NCI-H1436 (cell line): ENCODE data around the gene KLHL3.
A peak's percentile ranks its signal among the peaks of the same experiment; 100 is the strongest.
"Not testable (repeated sequence)": the region's sequence is repeated elsewhere in the genome, so short reads cannot be mapped to it uniquely, and the experiment has no call there.

Experiments
- DNase-seq: peaks from one replicate; lab custom pipeline; 2025; lab: John Stamatoyannopoulos, UW

The KLHL3 gene

DNA sequence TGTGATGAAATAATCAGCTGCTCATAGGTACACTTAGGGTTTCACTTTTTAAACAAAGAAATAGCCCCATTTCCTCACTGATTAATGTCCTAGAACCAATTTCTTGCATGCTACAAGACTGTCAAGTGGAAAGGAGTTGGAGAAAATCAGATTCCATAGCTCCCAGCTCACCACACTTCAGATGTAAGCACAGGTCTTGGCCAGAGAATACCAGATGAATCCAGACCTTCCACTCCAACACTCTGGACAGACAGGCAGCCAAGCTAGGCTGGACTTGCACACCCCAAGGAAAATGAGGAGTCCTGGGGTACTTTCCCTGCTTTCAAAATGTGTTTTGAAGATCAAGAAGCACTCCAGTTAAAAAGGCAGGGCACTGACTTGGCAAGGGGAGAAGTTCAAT is 68.5 kb downstream of the KLHL3 start:
- DNase-seq = no peak

GRCh38 chr5:137666901-137667300 is 69.0 kb downstream of the KLHL3 start:
- no peak for DNase-seq

- no peak for DNase-seq
Observed at GRCh38 chr5:137666461-137666850, 69.4 kb downstream of the KLHL3 start.

GRCh38 chr5:137665678-137666460 is 70.0 kb downstream of the KLHL3 start:
- no peak for DNase-seq

DNA sequence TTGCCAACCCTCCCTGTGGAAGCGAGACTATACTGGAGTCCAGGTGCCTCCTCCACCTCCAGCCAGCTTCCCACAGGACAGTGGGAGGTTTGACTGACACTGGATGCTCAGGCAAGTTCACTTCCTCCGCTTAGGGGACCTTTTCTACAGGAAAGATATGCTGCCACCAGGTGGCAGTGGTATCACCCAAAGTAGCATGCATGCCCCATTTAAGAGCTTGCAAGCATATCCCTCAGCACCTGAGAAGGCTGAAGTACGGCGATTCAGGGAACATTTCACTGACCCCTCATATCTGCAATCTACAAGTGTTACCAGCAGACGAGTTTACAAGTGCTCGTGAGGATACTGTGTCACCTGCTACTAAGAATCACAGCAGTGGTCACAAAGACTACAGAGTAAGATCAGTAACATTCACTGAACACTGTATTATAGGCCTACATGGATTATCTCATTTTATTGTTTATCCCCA is 75.5 kb downstream of the KLHL3 start:
- DNase-seq = peak; percentile 70

DNA sequence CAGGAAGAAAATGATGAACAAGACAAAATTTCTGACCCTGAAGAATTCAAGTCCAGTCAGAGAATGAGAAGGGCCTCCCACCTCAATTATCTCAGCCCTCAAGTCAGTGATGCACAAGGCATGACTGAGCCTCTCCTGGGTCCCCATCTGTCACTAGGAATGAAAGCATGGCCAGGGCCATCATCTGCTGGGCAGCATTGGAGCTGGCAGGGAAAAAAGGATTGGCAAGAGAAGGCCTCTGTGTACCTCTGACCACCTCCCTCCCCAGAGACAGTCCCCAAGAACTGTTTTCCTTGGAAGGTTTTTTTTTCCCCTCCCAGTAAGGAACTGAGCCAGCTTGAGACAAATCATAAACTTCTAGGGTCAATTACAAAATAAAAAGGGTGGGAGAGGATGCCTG is 76.7 kb downstream of the KLHL3 start:
- no peak for DNase-seq

DNA sequence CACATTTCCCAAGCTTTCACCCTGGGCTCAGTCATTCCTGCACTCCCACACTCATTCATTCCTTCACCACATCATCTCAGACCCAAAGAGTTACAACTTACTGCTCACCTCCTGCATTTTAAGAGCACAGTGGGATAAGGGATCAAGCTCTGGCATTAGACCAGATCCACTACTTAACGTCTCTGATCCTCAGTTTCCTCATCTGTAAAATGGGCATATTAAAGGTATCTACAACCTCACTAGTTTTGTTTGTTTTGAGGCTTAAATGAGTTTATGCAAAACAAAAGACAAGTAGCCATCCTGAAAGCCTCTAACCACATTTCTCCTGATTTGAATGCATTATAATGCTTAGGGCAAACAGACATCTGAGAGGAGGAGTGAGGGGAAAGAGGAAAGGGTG is 77.6 kb downstream of the KLHL3 start:
- no peak for DNase-seq

DNA sequence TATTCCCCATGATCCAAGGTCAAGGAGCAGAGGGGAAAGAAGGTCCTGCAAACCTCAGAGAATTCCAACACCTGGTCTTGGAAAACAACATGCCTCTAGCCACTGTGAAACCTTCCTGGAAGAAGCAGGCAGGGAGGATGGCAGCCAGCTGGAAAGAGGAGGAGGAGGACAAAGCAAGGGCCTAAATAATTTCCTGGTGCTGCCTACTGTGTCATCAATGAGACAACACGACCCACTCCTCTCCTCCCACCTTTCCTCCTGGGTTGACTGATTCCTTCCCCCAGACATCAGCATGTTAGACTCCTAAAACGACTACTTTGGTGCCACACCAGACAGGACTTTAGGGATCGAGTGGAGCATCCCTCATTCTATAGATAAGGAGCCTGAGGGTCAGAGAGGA is 78.8 kb downstream of the KLHL3 start:
- DNase-seq = no peak

GRCh38 chr5:137656558-137656957 is 79.3 kb downstream of the KLHL3 start:
- DNase-seq = no peak

DNA sequence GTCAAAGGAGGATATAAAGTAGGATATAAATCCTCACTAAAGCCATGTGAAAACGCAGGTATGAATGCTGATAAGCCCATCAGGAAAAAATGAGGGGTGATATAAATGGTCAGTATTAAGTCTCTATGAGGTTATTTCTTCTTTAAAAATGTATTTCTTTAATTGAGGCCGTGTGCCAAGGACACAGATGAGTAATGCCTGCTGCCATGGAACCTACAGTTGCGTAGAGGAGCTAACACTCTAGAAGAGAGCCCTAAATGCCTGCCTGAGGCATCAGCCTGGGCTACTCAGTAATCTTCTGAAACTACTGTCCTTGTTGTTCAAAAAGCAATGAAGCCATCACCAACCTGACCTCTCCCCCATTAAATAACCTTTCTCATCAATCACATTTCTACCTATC is 84.9 kb downstream of the KLHL3 start:
- DNase-seq = no peak

GRCh38 chr5:137649228-137649935 is 86.5 kb downstream of the KLHL3 start:
- DNase-seq = peak; percentile 19

DNA sequence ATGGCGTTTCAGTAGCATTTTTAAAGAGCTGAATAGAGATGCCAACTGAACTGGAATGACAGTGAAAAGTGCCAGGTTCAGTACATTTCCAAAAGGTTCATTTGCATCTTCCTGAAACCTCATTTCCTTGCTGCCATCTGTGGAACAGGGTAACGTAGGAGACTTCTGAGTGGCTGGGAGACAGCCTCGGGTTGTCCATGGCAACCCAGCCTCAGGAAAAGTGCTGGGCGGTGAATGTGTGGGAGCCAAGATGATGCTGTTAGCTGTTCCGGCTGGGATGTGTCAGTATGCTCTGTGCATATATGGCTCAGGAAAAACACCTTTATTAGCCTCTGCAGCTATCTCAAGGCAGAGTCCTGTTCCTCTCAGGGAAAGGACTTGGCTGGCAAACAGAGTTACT is 87.5 kb downstream of the KLHL3 start:
- DNase-seq = no peak

- DNase-seq = no peak
Observed at GRCh38 chr5:137647401-137647800, 88.5 kb downstream of the KLHL3 start.

DNA sequence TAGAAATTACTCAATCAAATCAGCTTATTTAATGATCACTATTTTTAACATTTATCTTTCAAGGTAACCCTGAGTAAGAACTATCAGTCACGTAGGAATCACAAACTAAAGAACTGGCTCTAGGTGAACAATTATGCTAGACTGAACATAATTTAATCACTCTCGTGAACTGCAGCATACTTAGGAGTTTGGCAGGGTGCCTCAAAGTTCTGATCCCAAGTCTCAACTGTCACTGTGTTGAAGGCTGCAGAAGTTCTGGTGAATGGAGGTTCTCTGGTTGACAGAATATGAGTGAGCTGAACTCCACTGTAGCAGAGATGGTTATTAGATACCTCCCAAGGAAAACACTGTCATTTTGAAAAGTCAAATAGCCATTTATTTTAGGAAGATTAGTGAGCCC is 89.1 kb downstream of the KLHL3 start:
- no peak for DNase-seq

GRCh38 chr5:137643081-137643480 is 92.8 kb downstream of the KLHL3 start:
- DNase-seq = not testable (repeated sequence)

DNA sequence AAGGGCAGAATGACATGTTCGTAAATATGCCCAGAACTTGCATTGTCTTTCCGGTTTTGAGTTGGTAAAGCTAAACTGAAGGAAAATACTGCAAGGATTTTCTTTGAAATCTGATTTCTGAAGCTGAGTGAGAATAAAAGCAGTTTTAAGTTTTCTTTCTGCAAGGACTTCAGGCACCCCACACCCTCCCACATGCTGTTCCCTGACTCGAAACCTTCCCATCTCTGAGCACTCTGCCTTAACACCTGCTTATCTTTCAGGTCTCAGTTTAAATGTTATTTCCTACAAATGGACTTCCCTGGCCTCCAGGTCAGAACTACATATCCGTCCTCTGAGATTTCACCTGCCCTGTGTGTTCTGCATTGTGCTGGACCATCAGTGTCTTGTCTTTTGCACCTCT is 93.8 kb downstream of the KLHL3 start:
- DNase-seq = no peak

- DNase-seq = no peak
Observed at GRCh38 chr5:137641148-137641547, 94.7 kb downstream of the KLHL3 start.

- DNase-seq = no peak
Observed at GRCh38 chr5:137639645-137640044, 96.2 kb downstream of the KLHL3 start.

GRCh38 chr5:137638841-137639240 is 97.0 kb downstream of the KLHL3 start:
- no peak for DNase-seq

DNA sequence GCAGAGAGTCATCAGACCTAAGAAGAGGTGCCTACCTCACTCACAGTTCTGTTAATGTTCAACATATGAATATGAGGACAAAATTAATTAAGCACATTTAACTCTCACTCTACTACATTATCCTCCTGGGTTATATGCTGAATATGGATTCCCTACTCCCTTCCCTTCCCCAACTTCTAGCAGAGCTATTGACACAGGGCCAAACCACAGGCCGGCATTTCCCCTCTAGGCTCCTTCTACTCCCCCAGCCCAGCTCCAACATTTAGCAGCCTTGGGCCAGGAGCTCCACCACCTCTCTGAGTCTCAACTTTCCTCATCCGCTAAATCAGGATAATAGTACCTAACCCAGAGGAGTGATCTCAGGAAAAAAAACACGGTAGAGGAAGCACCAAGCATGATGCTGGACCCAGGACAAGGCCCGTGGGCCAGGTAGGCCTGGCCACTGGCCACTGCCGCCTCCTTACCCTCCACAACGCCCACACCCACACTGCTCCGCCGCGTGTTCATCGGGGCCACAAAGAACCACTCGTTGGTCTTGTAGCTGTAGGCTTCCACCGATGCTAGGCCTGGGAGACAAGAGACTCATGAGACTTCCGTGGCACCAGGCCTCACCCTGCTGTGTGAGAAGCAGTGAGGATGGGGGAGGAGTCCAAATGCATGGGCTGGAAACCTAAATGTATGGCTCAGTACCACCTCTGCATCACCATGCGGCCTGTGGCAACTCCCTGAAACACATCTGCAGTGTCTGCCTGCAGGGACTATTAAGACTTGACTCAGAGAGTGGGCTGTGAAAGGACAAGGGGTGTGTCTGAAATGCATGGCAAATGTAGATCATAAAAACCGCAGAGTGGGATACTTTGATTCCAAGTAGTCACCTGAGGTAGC is 98.8 kb downstream of the KLHL3 start:
- no peak for DNase-seq

DNA sequence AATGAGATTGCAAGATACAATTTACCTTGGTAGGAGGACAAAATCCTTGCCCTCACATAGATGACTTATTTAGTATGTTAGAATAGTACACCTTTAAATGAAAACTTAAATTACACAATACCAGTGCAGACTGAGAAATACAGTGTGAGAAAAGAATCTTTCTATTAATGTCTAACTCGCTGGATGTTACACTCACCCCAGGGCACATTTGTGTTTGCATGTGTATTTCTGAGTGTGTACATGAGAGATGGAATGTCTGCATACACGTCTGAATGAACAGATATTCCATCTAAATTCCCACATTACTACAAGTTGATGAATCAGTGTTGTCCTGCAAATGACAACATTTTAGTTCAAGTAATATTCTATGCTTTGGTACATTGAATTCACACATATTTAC is 99.8 kb downstream of the KLHL3 start:
- DNase-seq = no peak

DNA sequence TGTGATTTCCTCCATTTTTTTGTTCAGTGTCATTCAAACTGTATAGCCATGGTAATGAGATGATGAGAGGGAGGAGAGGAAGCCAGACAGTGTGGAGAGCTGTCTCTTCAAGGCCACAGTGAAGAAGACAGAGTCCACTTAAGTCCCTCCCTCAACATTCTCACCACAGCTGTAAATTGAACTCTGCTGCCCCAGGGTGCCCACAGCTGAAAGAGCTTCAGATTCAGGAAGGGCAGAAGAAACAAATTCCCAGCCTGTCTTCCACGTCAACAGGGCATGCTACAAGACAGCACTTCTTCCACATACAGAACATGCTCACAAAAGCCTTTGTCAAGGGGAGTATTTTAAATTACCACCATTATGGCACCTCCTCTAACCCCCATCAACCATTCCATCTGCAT is 100.4 kb downstream of the KLHL3 start:
- no peak for DNase-seq

DNA sequence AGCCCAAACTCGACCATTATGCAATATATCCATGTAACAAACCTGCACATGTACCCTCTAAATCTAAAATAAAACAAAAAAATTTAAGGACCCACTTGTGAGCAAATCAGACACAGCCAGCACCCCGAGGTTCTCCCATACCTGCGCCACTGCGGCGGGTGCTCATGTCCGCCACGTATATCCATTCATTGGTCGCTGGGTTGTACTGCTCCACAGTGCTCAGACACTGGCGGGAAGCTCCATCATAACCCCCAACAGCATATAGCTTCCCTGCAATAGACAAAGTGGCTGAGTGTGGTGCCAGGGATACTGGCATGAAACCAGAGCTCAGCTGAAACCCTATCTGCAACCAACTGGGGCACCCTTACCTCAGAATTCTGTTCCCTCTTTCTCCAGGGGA is 102.0 kb downstream of the KLHL3 start:
- DNase-seq = no peak
